Esophagus muscularis mucosa (tissue), 4 donors: Measurements from ENCODE around the gene NPBWR2.

Experiments used
- CTCF ChIP-seq, 3 experiments: fragments of 200-600 bp in 2 of 3; fragments of 450-650 bp in 1 of 3; sonication (generic) in 2 of 3; IDR thresholded peaks; one replicate each; pipeline ENCODE4 v1.5.1; 2017 to 2019; ENCODE audit warnings: antibody characterized with exemption in 3 of 3, mild to moderate bottlenecking in 2 of 3, moderate library complexity in 1 of 3
- EP300 ChIP-seq: sonication (generic); formaldehyde crosslinking; IDR thresholded peaks from one replicate; pipeline ENCODE4 v1.6.1; 2017; ENCODE audit warnings: antibody characterized with exemption
- POLR2A ChIP-seq: fragments of 450-650 bp; IDR thresholded peaks from one replicate; pipeline ENCODE4 v1.6.1; 2017; ENCODE audit warnings: antibody characterized with exemption, moderate library complexity, mild to moderate bottlenecking, low read depth
- POLR2AphosphoS5 ChIP-seq, 2 donors: sonication (generic); formaldehyde crosslinking; IDR thresholded peaks; one replicate each; pipeline ENCODE4 v1.6.1; 2017; ENCODE audit warnings: antibody characterized with exemption in 2 of 2

- no peak for TF ChIP-seq CTCF (IDR thresholded peaks at IDR 0.05)
- TF ChIP-seq POLR2AphosphoS5 (IDR thresholded peaks at IDR 0.05), result no peak
- no peak for TF ChIP-seq POLR2A
- no peak for TF ChIP-seq EP300
These were observed 31.0 kb upstream of the NPBWR2 start for GRCh38 chr20:64138276-64138815.
